ENCODE measurements around the gene DCAKD. TPM values are rescaled to one million over a fixed set of nuclear protein-coding genes. Genes with fewer than 3 reads are reported as not detected.

DCAKD gene
- total RNA-seq, 1 experiment from 2014 or later: 31.9 TPM

DNA sequence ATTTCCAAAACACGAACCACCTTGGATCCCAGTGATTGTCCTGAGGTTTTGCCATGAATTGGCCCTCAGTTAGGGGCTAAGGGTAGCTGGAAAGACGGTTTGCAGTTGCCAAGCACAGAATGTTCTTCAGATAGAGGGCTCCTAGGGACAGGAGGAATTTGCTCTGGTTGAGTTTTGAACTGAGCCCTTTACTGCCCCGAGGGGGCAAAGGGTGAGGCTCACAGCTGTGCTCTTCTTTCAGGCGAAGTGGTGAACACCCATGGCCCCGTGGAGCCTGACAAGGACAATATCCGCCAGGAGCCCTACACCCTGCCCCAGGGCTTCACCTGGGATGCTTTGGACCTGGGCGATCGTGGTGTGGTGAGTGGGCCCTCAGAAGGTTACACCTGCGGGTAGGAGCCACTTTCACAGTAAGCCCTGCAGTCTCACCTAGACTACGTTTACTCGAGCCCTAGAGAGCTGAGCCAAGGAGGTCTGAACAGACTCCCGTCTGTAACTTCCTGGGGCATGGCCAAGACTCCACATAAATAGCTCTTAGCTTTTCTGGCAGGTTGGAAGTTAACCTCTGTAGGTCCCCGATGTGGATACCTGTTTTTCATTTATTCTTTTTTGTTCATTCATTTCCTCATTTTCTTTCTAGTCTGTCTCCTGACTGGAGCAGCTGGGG lies 42.1 kb upstream of the DCAKD start:
- no peak overlapping the region for H3K4me3 ChIP-seq (replicated peaks in 1 of 2; ENCODE audit: low read depth in 1 of 2, low read length in 2 of 2)
- peaks cover 49 to 60% of the 10 kb centered on the region in 2 experiments for H3K36me3 ChIP-seq (ENCODE audit: control insufficient read depth in 1 of 2, insufficient read depth in 2 of 2, low read length in 2 of 2)
- H2AFZ ChIP-seq (ENCODE audit: low read depth, low read length, poor library complexity, severe bottlenecking): no peak overlapping the region
- ATAC-seq (no peak), DNase-seq (ENCODE audit: low read depth, low spot score) (no peak)
- no peaks in the 10 kb centered on the region for H3K9me3 ChIP-seq (ENCODE audit: control insufficient read depth in 1 of 2, insufficient read depth in 1 of 2, low read depth in 1 of 2, low read length in 2 of 2)
- no TSS peak for BruUV-seq (replicated peaks)
- ChIA-PET CTCF (interaction anchor here (0.9 kb wide), 1 partner anchor 42 kb away, joined by 3 read pairs; the partner anchor contains the start of gene ACBD4), RAD21 (ENCODE audit: low non-redundant PET in 1 of 2, low total read pairs in 2 of 2, uncharacterized antibody in 2 of 2, unreplicated experiment in 2 of 2) (no interaction called here), POLR2A (no interaction called here)
- peak overlapping the region; percentile 42 for H3K27ac ChIP-seq (ENCODE audit: low read depth, low read length)
- intact Hi-C loops (cut with micrococcal nuclease): loop anchor here (10.0 kb wide), 1 partner anchor 319 kb away; no protein-coding TSS in a partner anchor
- H3K27me3 ChIP-seq (ENCODE audit: insufficient read depth, low read length): no peaks in the 10 kb centered on the region
- H4K20me1 ChIP-seq (ENCODE audit: insufficient read depth): no peaks in the 10 kb centered on the region
- H3K4me2 ChIP-seq (ENCODE audit: low read length): peak overlapping the region; percentile 41
- peaks cover 3 to 24% of the 10 kb centered on the region in 2 experiments for H3K4me1 ChIP-seq (ENCODE audit: control insufficient read depth in 1 of 2, insufficient read depth in 2 of 2, low read length in 2 of 2)
- H3K9me2 ChIP-seq (ENCODE audit: insufficient read depth): no peaks in the 10 kb centered on the region
- peaks cover 23% of the 10 kb centered on the region for H3K79me2 ChIP-seq (ENCODE audit: insufficient read depth, low read length)
- peak overlapping the region; percentile 9; the same call in 1 of the 2 replicates for H3K9ac ChIP-seq (ENCODE audit: low read length)
- no peak for TF ChIP-seq ZFX (IDR thresholded peaks at IDR 0.05)
- no peak for TF ChIP-seq EZH2 (IDR thresholded peaks at IDR 0.05)
- no peak for TF ChIP-seq SP1 (IDR thresholded peaks at IDR 0.05; ENCODE audit: low read depth)

DNA sequence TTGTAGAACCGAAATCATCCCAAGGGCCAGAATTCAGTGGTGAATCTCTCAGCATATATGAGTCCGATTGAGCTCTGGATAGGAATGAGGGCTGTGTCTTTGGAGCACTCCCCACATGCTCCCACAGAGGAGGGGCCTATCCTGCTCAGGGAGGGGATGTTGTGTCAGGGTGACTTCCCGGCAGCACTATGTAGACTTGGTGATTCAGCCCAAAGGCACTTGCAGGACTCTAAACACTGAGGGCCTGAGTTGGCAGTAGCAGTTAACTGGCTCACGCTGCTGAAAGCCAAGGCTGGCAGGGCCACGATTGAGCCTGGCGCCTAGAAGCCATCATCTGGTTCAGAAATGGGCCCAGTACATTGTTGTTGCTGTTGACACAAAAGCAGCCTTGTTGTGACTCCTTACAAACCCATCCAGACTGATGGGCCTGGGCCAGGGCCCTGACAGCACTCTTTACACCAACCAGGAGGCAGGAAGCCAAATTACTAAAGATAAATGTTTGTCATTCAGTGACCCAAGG lies 41.5 kb upstream of the DCAKD start:
- peaks cover 23% of the 10 kb centered on the region for H3K79me2 ChIP-seq (ENCODE audit: insufficient read depth, low read length)

More for the DNA sequence above, 41.5 kb upstream of the DCAKD start:
- H3K27ac ChIP-seq (ENCODE audit: low read depth, low read length): peak overlapping the region; percentile 42
- CTCF ChIA-PET: no interaction called here
- ATAC-seq: peak; percentile 86
- H3K4me1 ChIP-seq (ENCODE audit: control insufficient read depth in 1 of 2, insufficient read depth in 2 of 2, low read length in 2 of 2): peaks cover 3 to 24% of the 10 kb centered on the region in 2 experiments
- H3K27me3 ChIP-seq (ENCODE audit: insufficient read depth, low read length): no peaks in the 10 kb centered on the region
- no TSS peak for BruUV-seq (replicated peaks)
- RAD21 ChIA-PET (ENCODE audit: low non-redundant PET in 1 of 2, low total read pairs in 2 of 2, uncharacterized antibody in 2 of 2, unreplicated experiment in 2 of 2): no interaction called here
- no peaks in the 10 kb centered on the region for H3K9me3 ChIP-seq (ENCODE audit: control insufficient read depth in 1 of 2, insufficient read depth in 1 of 2, low read depth in 1 of 2, low read length in 2 of 2)
- H2AFZ ChIP-seq (ENCODE audit: low read depth, low read length, poor library complexity, severe bottlenecking): no peak overlapping the region
- peak; percentile 37 for DNase-seq (ENCODE audit: low read depth, low spot score)
- peaks cover 49 to 61% of the 10 kb centered on the region in 2 experiments for H3K36me3 ChIP-seq (ENCODE audit: control insufficient read depth in 1 of 2, insufficient read depth in 2 of 2, low read length in 2 of 2)
- intact Hi-C loops (cut with micrococcal nuclease): loop anchor here (10.0 kb wide), 1 partner anchor 318 kb away; no protein-coding TSS in a partner anchor
- TF ChIP-seq ZFX (IDR thresholded peaks at IDR 0.05) (no peak), ELF1 (IDR thresholded peaks at IDR 0.05; ENCODE audit: borderline replicate concordance, low read depth) (no peak), POLR2AphosphoS5 (IDR thresholded peaks at IDR 0.05; ENCODE audit: low read depth, low read length) (no peak), FOSL1 (IDR thresholded peaks at IDR 0.05; ENCODE audit: low read depth) (0 out of 2 replicates have a peak, but pooled peaks have one; percentile 20), RAD21 (IDR thresholded peaks at IDR 0.05; ENCODE audit: low read depth) (no peak), REST (IDR thresholded peaks at IDR 0.05; ENCODE audit: low read depth) (no peak)
- TF ChIP-seq, protein P1, sequence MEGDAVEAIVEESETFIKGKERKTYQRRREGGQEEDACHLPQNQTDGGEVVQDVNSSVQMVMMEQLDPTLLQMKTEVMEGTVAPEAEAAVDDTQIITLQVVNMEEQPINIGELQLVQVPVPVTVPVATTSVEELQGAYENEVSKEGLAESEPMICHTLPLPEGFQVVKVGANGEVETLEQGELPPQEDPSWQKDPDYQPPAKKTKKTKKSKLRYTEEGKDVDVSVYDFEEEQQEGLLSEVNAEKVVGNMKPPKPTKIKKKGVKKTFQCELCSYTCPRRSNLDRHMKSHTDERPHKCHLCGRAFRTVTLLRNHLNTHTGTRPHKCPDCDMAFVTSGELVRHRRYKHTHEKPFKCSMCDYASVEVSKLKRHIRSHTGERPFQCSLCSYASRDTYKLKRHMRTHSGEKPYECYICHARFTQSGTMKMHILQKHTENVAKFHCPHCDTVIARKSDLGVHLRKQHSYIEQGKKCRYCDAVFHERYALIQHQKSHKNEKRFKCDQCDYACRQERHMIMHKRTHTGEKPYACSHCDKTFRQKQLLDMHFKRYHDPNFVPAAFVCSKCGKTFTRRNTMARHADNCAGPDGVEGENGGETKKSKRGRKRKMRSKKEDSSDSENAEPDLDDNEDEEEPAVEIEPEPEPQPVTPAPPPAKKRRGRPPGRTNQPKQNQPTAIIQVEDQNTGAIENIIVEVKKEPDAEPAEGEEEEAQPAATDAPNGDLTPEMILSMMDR (IDR thresholded peaks at IDR 0.05 in 2 of 3, conservative IDR thresholded peaks at IDR 0.05 in 1 of 3; ENCODE audit: borderline replicate concordance in 1 of 3, insufficient read depth in 1 of 3, low read depth in 2 of 3, low read length in 2 of 3): no peak
- H3K9me2 ChIP-seq (ENCODE audit: insufficient read depth): no peaks in the 10 kb centered on the region
- no peak overlapping the region for H3K4me3 ChIP-seq (replicated peaks in 1 of 2; ENCODE audit: low read depth in 1 of 2, low read length in 2 of 2)
- POLR2A ChIA-PET: no interaction called here
- no peaks in the 10 kb centered on the region for H4K20me1 ChIP-seq (ENCODE audit: insufficient read depth)
- peak overlapping the region; percentile 9; the same call in 1 of the 2 replicates for H3K9ac ChIP-seq (ENCODE audit: low read length)
- H3K4me2 ChIP-seq (ENCODE audit: low read length): peak overlapping the region; percentile 41
